Hair follicular keratinocyte (primary cell): Measurements from ENCODE around the gene ARL11. TPM values are rescaled to one million over a fixed set of nuclear protein-coding genes. Genes with fewer than 3 reads are reported as not detected.

Experiments used
- total RNA-seq: library from RNA; depleted of rRNA; stranded (reverse); fragments of >200 nt; gene quantifications from 2 replicates; pipeline ENCODE4 v1.2.3, GENCODE V29; 2015

Gene ARL11
- total RNA-seq: 0.08 TPM in 1 of 2 replicates, not detected in the other

DNA sequence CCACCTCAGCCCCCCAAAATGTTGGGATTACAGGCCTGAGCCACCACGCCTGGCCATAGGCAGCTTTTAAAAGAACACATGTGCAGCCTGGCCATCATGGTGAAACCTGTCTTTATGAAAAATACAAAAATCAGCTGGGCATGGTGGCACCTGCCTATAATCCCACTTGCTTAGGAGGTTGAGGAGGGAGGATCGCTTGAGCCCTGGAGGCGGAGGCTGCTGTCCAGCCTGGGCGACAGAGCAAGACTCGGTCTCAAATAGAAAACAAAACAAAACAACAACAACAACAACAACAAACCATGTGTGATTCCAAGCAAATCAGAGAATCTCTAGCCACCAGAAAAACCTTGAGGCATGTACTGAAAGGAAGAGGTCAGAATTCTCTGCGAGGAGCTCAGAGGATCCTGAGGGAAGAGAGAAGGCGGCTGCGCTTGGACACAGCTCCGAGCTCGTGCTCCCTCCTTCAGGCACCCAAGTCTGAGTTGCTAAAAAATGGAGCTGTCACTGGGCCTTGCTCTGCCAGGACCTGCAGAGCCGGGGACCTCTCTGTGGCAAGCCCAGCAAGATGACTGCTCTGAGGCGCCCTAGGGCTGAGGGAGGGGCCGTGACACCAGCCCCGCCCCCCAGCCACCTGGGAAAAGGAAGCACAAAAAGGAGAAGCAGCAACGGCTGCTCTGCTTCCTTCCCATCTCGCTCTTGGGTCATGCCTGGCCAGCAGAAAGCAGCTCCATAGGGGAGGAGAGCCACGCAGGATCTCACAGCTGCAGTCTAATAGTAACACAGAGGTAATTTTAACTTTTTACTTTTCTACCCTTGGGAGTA is at the start of gene ARL11:
Gene ARL11, plus strand, starts transcription at position 677 of the 822 bp plus-strand sequence. CDS start 1,941 bp downstream, outside the sequence.

DNA sequence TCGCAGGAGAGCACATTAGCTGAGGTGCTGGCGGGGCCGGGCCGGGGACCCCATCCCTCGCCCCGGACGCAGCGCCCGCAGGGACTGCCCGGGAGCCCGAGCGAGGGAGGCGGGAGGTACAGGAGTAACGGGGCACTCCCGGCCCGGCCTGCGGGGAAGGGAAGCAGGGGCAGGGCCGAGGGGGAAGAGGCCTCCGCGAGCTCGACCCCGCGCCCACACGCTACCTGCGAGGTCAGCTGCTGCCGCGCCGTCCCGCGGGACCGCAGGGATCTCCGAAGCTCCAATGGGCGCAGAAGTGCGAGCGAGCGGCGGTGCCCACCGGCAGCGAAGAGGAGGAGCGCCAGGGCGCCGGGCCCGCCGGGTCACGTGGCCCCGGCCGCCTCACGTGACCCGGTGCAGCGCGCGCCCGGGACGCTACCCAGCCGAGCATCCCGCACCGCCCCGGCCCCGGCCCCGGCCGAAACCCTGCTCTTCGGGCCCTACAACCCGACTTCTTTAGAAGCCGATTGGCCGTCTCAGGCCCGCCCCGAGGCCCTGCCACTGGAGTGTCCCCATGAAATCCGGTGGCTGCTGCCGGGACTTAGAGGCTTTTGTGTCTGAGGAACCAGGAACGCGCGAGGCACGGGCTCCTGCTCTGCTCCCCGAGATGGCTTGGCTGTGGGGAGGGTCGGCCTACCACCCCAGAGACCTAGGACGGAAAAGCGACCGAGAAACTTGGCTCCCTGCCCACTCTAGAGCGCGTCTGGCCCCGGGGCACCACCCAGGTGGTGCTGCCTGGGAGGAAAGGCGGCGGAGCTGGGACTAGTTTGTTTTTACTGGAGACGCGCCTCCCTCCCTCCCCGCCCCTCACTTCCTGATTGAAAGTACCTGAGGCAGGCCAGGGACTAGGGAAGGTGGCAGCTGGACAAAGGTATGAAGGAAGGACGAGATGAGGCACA is 42.8 kb upstream of the ARL11 start, which contains the start of gene RCBTB1:
Gene RCBTB1, minus strand, starts transcription at position 339 of the 938 bp plus-strand sequence. CDS start 18,279 bp downstream, outside the sequence.

Other genes starting within 250 kb of the ARL11 start
- gene CAB39L, start 184.4 kb upstream of the ARL11 start, total RNA-seq: 5.9 and 6.2 TPM in 2 replicates
- 2.5 and 3.6 TPM in 2 replicates for gene SETDB2, start 184.2 kb upstream of the ARL11 start, total RNA-seq
- 14.0 and 16.3 TPM in 2 replicates for gene PHF11, start 132.6 kb upstream of the ARL11 start, total RNA-seq
- gene RCBTB1, start 42.9 kb upstream of the ARL11 start, total RNA-seq: 16.3 and 18.0 TPM in 2 replicates
- 65.2 and 115 TPM in 2 replicates for gene EBPL, start 63.0 kb downstream of the ARL11 start, total RNA-seq
- gene KPNA3, start 164.2 kb downstream of the ARL11 start, total RNA-seq: 20.8 and 22.6 TPM in 2 replicates